Mesothelial cell of epicardium (in vitro differentiated cells): ENCODE measurements around the gene EDC3. TPM values are rescaled to one million over a fixed set of nuclear protein-coding genes. Genes with fewer than 3 reads are reported as not detected.

Experiments
- DNase-seq, 2 experiments: peaks; one replicate each; pipeline ENCODE4 v3.0.0; 2021; ENCODE audit warnings: low spot score in 2 of 2; ENCODE audit not compliant: unreplicated experiment in 2 of 2
- H3K27ac Mint-ChIP-seq: 2 replicates; pipeline ENCODE4 v1.8.0; 2021; ENCODE audit warnings: mixed read lengths
- H3K27me3 Mint-ChIP-seq: 2 replicates; pipeline ENCODE4 v1.8.0; 2021; ENCODE audit warnings: low read depth, mixed read lengths
- H3K36me3 Mint-ChIP-seq: 2 replicates; pipeline ENCODE4 v1.8.0; 2021; ENCODE audit warnings: mixed read lengths
- H3K4me1 Mint-ChIP-seq: 2 replicates; pipeline ENCODE4 v1.8.0; 2021; ENCODE audit warnings: mixed read lengths
- H3K4me3 Mint-ChIP-seq: 2 replicates; pipeline ENCODE4 v1.8.0; 2021; ENCODE audit warnings: mild to moderate bottlenecking, moderate library complexity, mixed read lengths
- H3K9me3 Mint-ChIP-seq: 2 replicates; pipeline ENCODE4 v1.8.0; 2021; ENCODE audit warnings: mixed read lengths
- total RNA-seq: library from RNA; stranded (reverse); gene quantifications from 3 replicates; pipeline ENCODE4 v1.2.1, GENCODE V29; 2021
- TF ChIP-seq, protein P1 (sequence below): fragments of 200-600 bp; sonication (generic); IDR thresholded peaks from one replicate; pipeline ENCODE4 v1.5.0; 2021; ENCODE audit warnings: antibody characterized with exemption; ENCODE audit not compliant: unreplicated experiment

EDC3 gene
- total RNA-seq, 1 donor from 2014 or later: 69.5 TPM

DNA sequence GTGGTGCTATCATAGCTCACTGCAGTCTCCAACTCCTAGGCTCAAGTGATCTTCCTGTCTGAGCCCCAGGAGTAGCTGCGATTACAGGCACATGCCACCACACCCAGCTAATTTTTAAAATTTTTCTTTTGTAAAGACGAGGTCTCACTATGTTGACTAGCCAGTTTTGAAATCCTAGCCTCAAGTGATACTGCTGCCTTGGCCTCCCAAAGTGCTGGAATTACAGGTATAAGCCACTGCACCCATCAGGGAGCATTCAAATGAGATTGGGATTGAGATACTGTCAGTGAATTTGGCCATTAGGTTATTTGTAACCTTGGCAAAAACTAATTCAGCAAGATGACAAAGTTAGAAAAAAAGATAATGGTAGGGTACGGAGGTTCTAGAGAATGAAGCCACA is 21.7 kb downstream of the EDC3 start:
- Mint-ChIP-seq H3K27me3 (no peaks in the 10 kb centered on the region), H3K27ac (no peak overlapping the region), H3K36me3 (peaks cover 27% of the 10 kb centered on the region), H3K4me1 (no peaks in the 10 kb centered on the region), H3K9me3 (no peaks in the 10 kb centered on the region), H3K4me3 (no peak overlapping the region)
- DNase-seq: no peak
- TF ChIP-seq, protein P1, sequence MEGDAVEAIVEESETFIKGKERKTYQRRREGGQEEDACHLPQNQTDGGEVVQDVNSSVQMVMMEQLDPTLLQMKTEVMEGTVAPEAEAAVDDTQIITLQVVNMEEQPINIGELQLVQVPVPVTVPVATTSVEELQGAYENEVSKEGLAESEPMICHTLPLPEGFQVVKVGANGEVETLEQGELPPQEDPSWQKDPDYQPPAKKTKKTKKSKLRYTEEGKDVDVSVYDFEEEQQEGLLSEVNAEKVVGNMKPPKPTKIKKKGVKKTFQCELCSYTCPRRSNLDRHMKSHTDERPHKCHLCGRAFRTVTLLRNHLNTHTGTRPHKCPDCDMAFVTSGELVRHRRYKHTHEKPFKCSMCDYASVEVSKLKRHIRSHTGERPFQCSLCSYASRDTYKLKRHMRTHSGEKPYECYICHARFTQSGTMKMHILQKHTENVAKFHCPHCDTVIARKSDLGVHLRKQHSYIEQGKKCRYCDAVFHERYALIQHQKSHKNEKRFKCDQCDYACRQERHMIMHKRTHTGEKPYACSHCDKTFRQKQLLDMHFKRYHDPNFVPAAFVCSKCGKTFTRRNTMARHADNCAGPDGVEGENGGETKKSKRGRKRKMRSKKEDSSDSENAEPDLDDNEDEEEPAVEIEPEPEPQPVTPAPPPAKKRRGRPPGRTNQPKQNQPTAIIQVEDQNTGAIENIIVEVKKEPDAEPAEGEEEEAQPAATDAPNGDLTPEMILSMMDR: no peak

DNA sequence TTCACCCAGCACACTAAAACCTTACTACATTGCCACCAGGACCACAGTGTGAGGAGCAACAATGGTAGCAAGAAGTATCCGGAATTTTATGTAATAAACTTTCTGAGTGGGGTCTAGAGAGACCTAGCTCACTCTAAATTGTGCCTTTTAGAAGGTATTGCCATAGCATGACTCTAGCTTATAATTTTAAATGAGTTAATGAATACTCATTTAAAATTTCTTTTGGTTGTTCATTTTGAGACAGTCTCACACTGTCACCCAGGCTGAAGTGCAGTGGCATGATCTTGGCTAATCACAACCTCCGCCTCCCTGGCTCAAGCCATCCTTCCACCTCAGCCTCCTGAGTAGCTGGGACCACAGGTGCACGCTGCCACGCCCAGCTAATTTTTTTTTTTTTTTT is 26.2 kb downstream of the EDC3 start:
- no peaks in the 10 kb centered on the region for H3K9me3 Mint-ChIP-seq
- peaks cover 32% of the 10 kb centered on the region for H3K36me3 Mint-ChIP-seq
- H3K27ac Mint-ChIP-seq: no peak overlapping the region
- no peaks in the 10 kb centered on the region for H3K27me3 Mint-ChIP-seq
- DNase-seq: no peak
- TF ChIP-seq, protein P1: no peak
- H3K4me3 Mint-ChIP-seq: no peak overlapping the region
- no peaks in the 10 kb centered on the region for H3K4me1 Mint-ChIP-seq

DNA sequence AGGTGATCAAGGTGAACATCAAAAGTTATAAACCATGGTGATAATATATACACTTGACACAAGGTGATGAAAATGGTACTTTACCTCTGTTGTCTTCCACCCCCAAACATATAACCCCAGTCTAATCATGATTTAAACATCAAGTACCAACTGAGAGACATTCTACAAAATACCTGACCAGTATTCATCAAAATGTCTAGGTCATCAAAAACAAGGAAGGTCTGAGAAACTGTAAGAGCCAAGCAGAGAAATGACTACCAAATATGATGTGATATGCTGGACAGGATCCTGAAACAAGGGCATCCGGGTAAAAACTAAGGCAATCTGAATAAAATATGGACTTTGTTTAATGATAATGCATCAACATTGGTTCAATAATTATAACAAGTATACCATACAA is 27.8 kb downstream of the EDC3 start:
- no peaks in the 10 kb centered on the region for H3K4me1 Mint-ChIP-seq
- no peak overlapping the region for H3K27ac Mint-ChIP-seq
- no peaks in the 10 kb centered on the region for H3K27me3 Mint-ChIP-seq
- peaks cover 22% of the 10 kb centered on the region for H3K36me3 Mint-ChIP-seq
- TF ChIP-seq, protein P1: no peak
- no peaks in the 10 kb centered on the region for H3K9me3 Mint-ChIP-seq
- DNase-seq: no peak
- no peak overlapping the region for H3K4me3 Mint-ChIP-seq

GRCh38 chr15:74664670-74665069 is 31.2 kb downstream of the EDC3 start:
- H3K4me3 Mint-ChIP-seq: no peak overlapping the region
- peaks cover 9% of the 10 kb centered on the region for H3K36me3 Mint-ChIP-seq
- TF ChIP-seq, protein P1: no peak
- H3K4me1 Mint-ChIP-seq: no peaks in the 10 kb centered on the region
- DNase-seq: no peak
- H3K27ac Mint-ChIP-seq: no peak overlapping the region
- no peaks in the 10 kb centered on the region for H3K9me3 Mint-ChIP-seq
- no peaks in the 10 kb centered on the region for H3K27me3 Mint-ChIP-seq

DNA sequence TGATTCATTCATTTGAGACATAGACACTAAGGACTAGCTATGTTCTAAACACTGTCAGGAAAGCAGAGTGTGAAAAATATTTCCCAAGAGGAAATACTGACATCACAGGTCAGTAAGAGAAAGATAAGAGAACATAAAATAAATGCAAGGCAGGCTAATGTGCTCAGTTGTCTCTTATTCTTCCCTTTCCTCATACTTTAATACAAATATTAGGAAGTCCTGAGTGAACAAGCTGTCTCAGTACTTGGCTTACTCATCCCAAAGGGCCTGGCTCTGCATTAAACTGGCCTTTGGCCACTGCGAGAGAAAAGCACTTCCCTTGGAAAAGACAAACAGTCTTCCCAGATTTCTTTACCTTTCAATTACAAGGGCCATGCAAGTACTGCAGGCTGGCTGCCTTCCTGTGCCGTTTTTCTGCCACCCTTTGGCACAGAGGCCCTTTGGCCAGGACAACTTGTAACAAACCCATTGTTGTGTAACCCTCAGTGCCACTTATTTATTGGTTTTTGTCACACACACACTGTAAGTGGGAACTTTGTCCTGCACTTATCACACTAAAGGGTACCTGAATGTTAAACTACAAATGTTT is 31.7 kb downstream of the EDC3 start:
- no peaks in the 10 kb centered on the region for H3K4me1 Mint-ChIP-seq
- H3K9me3 Mint-ChIP-seq: no peaks in the 10 kb centered on the region
- no peak for DNase-seq
- H3K27ac Mint-ChIP-seq: no peak overlapping the region
- peaks cover 9% of the 10 kb centered on the region for H3K36me3 Mint-ChIP-seq
- no peaks in the 10 kb centered on the region for H3K27me3 Mint-ChIP-seq
- H3K4me3 Mint-ChIP-seq: no peak overlapping the region
- TF ChIP-seq, protein P1: no peak
